BJ (cell line): ENCODE measurements around the gene RNASE2. TPM values are rescaled to one million over a fixed set of nuclear protein-coding genes. Genes with fewer than 3 reads are reported as not detected.
"Not testable (repeated sequence)": the region's sequence is repeated elsewhere in the genome, so short reads cannot be mapped to it uniquely, and the experiment has no call there.

Experiments
- CTCF ChIA-PET: fragments of 350-600 bp; formaldehyde crosslinking; extraction: SDS; loops from one replicate; lab custom pipeline; 2021; ENCODE audit warnings: antibody characterized with exemption, inconsistent platforms; lab: Yijun Ruan, JAX
- POLR2A ChIA-PET: fragments of 300-600 bp; sonication (Branson Sonifier 250); formaldehyde crosslinking; extraction: SDS; loops from one replicate; lab custom pipeline; 2021; ENCODE audit warnings: antibody characterized with exemption; lab: Charles Lee
- DNase-seq: peaks from one replicate; pipeline ENCODE4 v3.0.0-alpha.2; 2011; ENCODE audit warnings: low read depth
- H3K27me3 ChIP-seq: 2 replicates; pipeline ENCODE4 v1.6.0; 2011; ENCODE audit warnings: low read length; ENCODE audit not compliant: control insufficient read depth, insufficient read depth
- H3K36me3 ChIP-seq: 2 replicates; pipeline ENCODE4 v1.5.1; 2011; ENCODE audit warnings: low read length; ENCODE audit not compliant: control insufficient read depth, insufficient read depth
- H3K4me3 ChIP-seq: 2 replicates; pipeline ENCODE4 v1.5.1; 2011; ENCODE audit warnings: low read depth, mild to moderate bottlenecking, control low read depth, low read length
- CTCF ChIP-seq: IDR thresholded peaks from 2 replicates; pipeline ENCODE4 v1.5.1; 2011; ENCODE audit warnings: low read depth, mild to moderate bottlenecking, control low read depth, inconsistent platforms, low read length, moderate library complexity; ENCODE audit not compliant: insufficient read depth
- polyA plus RNA-seq: library from polyadenylated mRNA; depleted of rRNA; stranded (reverse); fragments of >200 nt; gene quantifications from 2 replicates; pipeline ENCODE4 v1.2.3, GENCODE V29; 2011

The RNASE2 gene
- polyA plus RNA-seq, 1 experiment: not detected

GRCh38 chr14:20976291-20976690 lies 21.0 kb downstream of the RNASE2 start:
- no peak for TF ChIP-seq CTCF
- no peak for DNase-seq
- ChIA-PET CTCF (interaction anchor here (0.9 kb wide), 1 partner anchor 39 kb away, joined by 5 read pairs; no protein-coding TSS in a partner anchor), POLR2A (no interaction called here)
- no peaks in the 10 kb centered on the region for H3K36me3 ChIP-seq
- H3K27me3 ChIP-seq: no peaks in the 10 kb centered on the region
- H3K4me3 ChIP-seq: no peak overlapping the region

DNA sequence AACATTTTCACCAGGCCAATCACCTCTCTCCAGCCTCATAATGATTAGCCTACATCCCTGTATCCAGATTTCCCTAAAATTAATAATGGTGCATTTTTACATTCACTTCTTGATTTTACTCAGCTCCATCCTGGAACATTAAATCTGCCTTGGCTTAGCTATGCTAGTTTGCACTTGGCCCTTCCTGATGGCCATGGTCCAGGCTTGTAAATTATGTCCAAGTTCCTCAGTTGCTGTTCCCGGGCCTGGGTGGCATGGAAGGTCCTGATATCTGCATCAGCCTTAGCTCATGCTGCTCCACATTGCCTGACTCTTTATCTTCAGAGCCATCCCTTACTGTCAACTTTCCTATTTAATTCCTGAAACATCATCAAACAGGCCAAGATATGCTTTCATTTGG lies 23.4 kb downstream of the RNASE2 start:
- no peaks in the 10 kb centered on the region for H3K27me3 ChIP-seq
- no peak overlapping the region for H3K4me3 ChIP-seq
- POLR2A ChIA-PET: no interaction called here
- no peak for TF ChIP-seq CTCF
- H3K36me3 ChIP-seq: no peaks in the 10 kb centered on the region
- CTCF ChIA-PET: interaction anchor here (1.4 kb wide), 1 partner anchor 8 kb away, joined by 6 read pairs; no protein-coding TSS in a partner anchor
- no peak for DNase-seq

DNA sequence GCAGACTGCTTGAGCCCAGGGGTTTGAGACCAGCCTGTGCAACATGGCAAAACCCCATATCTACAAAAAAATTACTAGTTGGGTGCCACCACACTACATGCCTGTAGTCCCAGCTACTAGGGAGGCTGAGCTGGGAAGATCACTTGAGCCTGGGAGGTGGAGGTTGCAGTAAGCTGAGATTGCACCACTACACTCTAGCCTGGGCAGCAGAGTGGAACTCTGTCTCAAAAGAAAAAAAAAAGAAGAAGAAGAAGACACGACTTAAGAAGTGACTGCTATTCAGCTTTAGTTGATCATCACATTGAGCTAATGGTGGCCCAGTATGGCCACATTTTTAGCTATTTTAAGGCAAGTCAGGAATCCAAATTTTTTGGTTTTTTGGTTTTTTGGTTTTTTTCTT lies 25.6 kb downstream of the RNASE2 start:
- Histone ChIP-seq H3K27me3 (no peaks in the 10 kb centered on the region), H3K36me3 (no peaks in the 10 kb centered on the region), H3K4me3 (no peak overlapping the region)
- ChIA-PET POLR2A (no interaction called here), CTCF (interaction anchor here (1.2 to 4.6 kb wide), 2 partner anchors 9 to 34 kb away, joined by 7 to 46 read pairs; no protein-coding TSS in a partner anchor)
- TF ChIP-seq CTCF: no peak
- DNase-seq: no peak

DNA sequence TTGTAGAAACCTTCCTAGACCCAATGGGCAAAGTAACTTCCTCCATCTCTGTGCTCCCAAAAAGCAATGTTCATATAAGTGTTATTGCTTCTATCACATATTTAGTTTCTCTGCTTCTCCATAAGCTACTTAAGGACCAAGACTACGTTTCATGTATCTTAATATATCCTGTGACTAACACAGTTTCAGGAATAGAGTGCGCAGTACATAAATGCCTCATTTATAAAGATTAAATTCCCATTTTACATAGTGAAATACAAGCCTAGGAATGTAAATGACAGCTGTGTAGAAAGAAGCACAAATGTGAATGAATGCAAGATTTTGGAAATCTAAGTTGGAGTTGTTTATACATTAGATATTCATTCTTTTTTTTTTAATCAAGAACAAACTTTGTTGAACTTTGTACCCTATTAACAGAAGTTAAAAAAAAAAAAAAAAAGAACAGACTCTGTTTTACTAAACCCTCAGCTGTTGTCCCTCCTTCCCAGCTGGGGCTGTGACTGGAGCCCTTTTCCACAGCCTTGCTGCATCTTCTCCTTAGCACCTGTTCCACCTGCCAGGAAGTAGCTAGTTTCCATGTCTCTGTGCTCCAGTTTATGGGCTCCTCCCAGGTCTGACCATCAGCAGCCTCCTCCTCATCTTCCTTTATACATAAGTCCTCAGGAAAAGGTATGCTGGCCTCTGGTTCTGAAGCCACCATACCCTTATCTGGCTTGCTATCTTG lies 27.5 kb downstream of the RNASE2 start:
- ChIA-PET CTCF (interaction anchor here (0.9 to 4.6 kb wide), 3 partner anchors 11 to 86 kb away, joined by 3 to 46 read pairs (median 3); no protein-coding TSS in a partner anchor), POLR2A (no interaction called here)
- TF ChIP-seq CTCF: no peak
- no peaks in the 10 kb centered on the region for H3K27me3 ChIP-seq
- no peak for DNase-seq
- H3K4me3 ChIP-seq: no peak overlapping the region
- H3K36me3 ChIP-seq: no peaks in the 10 kb centered on the region

DNA sequence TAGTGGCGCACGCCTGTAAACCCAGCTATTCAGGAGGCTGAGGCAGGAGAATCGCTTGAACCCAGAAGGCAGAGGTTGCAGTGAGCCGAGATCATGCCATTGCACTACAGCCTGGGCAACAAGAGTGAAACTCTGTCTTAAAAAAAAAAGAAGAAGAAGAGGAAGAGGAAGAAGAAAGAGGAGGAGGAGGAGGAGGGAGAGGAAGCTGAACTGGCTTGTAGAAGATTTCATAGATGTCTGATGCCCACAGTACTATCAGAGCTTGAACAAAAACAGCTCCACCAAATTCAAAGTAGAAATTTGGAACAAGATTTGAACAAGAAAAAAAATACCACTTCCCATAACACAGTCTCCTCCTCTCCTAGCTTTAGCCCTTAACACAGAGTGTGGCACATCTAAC lies 30.4 kb downstream of the RNASE2 start:
- H3K36me3 ChIP-seq, H3K27me3 ChIP-seq, H3K4me3 ChIP-seq, DNase-seq, POLR2A ChIA-PET: not testable (repeated sequence)
- CTCF ChIA-PET: interaction anchor here (0.8 to 4.3 kb wide), 2 partner anchors 14 to 106 kb away, joined by 3 to 37 read pairs; no protein-coding TSS in a partner anchor

- ChIA-PET CTCF (interaction anchor here (0.8 to 4.3 kb wide), 4 partner anchors 15 to 168 kb away, joined by 3 to 37 read pairs (median 8); no protein-coding TSS in a partner anchor), POLR2A (no interaction called here)
- TF ChIP-seq CTCF: no peak
- peak; percentile 88 for DNase-seq
- H3K36me3 ChIP-seq: no peaks in the 10 kb centered on the region
- no peak overlapping the region for H3K4me3 ChIP-seq
- H3K27me3 ChIP-seq: no peaks in the 10 kb centered on the region
Observed at GRCh38 chr14:20986811-20987210, 31.5 kb downstream of the RNASE2 start.
